ENCODE data around the gene CRIP2. TPM values are rescaled to one million over a fixed set of nuclear protein-coding genes. Genes with fewer than 3 reads are reported as not detected.

CRIP2 gene
- total and polyA plus RNA-seq, 2 experiments from 2014 or later: 3.4 to 9.6 TPM

DNA sequence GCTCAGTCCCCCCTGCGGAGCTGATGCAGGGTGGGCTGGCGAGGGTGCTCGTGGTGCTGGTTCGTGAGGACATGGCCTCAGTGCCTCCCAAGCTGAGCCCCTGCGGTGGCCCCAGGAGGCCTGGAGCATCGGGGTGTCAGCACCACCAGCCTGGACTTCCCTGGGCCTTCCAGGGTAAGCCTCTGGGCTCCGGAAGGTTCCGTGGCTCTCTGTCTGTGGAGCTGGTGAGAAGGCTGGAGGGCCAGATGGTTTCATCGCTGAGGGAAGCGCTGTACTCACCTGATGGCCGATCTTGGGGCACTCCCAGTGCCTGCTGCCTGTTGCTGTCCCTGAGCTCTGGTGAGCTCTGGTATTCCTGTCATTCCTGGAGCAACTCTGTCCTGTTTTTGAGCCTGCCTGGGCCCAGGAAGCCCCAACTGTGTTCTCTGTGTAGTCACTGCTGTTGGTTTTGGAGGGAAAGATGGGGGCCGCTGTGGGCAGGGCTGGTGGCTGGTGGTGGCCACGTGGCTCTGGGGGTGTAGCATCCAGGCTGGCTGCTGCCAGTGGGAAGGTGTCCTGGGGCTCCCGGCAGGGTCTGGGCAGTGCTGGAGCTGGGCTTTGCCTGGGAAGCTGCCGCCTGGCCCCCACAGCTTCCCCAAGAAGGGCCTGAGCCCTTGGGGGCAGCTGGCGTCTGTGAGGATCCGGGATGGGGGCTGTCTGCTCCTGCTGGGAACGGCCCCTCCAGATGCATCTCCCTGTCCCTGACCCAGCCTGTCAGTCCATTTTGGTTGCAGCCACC lies 36.7 kb upstream of the CRIP2 start:
- peaks cover under 1% of the 10 kb centered on the region for H3K27me3 Mint-ChIP-seq (ENCODE audit: insufficient read depth, low read depth, poor library complexity)
- H3K4me1 Mint-ChIP-seq: peaks cover 15% of the 10 kb centered on the region
- peaks cover 36% of the 10 kb centered on the region for H4K20me1 ChIP-seq (replicated peaks; ENCODE audit: insufficient read depth)
- H3K27me3 ChIP-seq (ENCODE audit: insufficient read depth): no peaks in the 10 kb centered on the region
- no peaks in the 10 kb centered on the region for H3K4me1 ChIP-seq (ENCODE audit: insufficient read depth)
- H3K36me3 ChIP-seq (ENCODE audit: insufficient read depth): no peaks in the 10 kb centered on the region
- no peak overlapping the region for H3K4me3 ChIP-seq
- H2AFZ ChIP-seq: no peak overlapping the region
- no peak overlapping the region for H3K4me3 Mint-ChIP-seq
- ATAC-seq (no peak), DNase-seq (ENCODE audit: low spot score) (no peak)
- peaks cover 18% of the 10 kb centered on the region for H3K36me3 Mint-ChIP-seq (ENCODE audit: low read depth)
- H3K9me2 ChIP-seq (ENCODE audit: insufficient read depth): no peaks in the 10 kb centered on the region
- H3K9me3 Mint-ChIP-seq: no peaks in the 10 kb centered on the region
- no peak overlapping the region for H3K27ac ChIP-seq (ENCODE audit: low read depth)
- H3K27ac Mint-ChIP-seq: no peak overlapping the region
- peaks cover 53% of the 10 kb centered on the region for H3K79me2 ChIP-seq (replicated peaks; ENCODE audit: insufficient read depth)
- H3F3A ChIP-seq (replicated peaks; ENCODE audit: low read depth): no peaks in the 10 kb centered on the region
- TF ChIP-seq EZH2 (IDR thresholded peaks at IDR 0.05; ENCODE audit: low read depth, unreplicated experiment) (no peak), STAT1 (IDR thresholded peaks at IDR 0.05; ENCODE audit: unreplicated experiment) (no peak), ZNF331 (CRISPR knock-in tag; IDR thresholded peaks at IDR 0.05; ENCODE audit: low read depth) (no peak), JUNB (IDR thresholded peaks at IDR 0.05; ENCODE audit: unreplicated experiment) (no peak), POLR2AphosphoS5 (IDR thresholded peaks at IDR 0.05; ENCODE audit: low read depth) (no peak; the same call in 1 of the 2 replicates), ZNF114 (CRISPR knock-in tag; IDR thresholded peaks at IDR 0.05) (no peak), CTCF (conservative IDR thresholded peaks at IDR 0.05; ENCODE audit: low read depth in 2 of 2) (no peak), CREB1 (CRISPR knock-in tag; IDR thresholded peaks at IDR 0.05; ENCODE audit: low read depth) (no peak)
- TF ChIP-seq, protein P1, sequence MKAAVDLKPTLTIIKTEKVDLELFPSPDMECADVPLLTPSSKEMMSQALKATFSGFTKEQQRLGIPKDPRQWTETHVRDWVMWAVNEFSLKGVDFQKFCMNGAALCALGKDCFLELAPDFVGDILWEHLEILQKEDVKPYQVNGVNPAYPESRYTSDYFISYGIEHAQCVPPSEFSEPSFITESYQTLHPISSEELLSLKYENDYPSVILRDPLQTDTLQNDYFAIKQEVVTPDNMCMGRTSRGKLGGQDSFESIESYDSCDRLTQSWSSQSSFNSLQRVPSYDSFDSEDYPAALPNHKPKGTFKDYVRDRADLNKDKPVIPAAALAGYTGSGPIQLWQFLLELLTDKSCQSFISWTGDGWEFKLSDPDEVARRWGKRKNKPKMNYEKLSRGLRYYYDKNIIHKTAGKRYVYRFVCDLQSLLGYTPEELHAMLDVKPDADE (IDR thresholded peaks at IDR 0.05): no peak
- TF ChIP-seq, protein P2, sequence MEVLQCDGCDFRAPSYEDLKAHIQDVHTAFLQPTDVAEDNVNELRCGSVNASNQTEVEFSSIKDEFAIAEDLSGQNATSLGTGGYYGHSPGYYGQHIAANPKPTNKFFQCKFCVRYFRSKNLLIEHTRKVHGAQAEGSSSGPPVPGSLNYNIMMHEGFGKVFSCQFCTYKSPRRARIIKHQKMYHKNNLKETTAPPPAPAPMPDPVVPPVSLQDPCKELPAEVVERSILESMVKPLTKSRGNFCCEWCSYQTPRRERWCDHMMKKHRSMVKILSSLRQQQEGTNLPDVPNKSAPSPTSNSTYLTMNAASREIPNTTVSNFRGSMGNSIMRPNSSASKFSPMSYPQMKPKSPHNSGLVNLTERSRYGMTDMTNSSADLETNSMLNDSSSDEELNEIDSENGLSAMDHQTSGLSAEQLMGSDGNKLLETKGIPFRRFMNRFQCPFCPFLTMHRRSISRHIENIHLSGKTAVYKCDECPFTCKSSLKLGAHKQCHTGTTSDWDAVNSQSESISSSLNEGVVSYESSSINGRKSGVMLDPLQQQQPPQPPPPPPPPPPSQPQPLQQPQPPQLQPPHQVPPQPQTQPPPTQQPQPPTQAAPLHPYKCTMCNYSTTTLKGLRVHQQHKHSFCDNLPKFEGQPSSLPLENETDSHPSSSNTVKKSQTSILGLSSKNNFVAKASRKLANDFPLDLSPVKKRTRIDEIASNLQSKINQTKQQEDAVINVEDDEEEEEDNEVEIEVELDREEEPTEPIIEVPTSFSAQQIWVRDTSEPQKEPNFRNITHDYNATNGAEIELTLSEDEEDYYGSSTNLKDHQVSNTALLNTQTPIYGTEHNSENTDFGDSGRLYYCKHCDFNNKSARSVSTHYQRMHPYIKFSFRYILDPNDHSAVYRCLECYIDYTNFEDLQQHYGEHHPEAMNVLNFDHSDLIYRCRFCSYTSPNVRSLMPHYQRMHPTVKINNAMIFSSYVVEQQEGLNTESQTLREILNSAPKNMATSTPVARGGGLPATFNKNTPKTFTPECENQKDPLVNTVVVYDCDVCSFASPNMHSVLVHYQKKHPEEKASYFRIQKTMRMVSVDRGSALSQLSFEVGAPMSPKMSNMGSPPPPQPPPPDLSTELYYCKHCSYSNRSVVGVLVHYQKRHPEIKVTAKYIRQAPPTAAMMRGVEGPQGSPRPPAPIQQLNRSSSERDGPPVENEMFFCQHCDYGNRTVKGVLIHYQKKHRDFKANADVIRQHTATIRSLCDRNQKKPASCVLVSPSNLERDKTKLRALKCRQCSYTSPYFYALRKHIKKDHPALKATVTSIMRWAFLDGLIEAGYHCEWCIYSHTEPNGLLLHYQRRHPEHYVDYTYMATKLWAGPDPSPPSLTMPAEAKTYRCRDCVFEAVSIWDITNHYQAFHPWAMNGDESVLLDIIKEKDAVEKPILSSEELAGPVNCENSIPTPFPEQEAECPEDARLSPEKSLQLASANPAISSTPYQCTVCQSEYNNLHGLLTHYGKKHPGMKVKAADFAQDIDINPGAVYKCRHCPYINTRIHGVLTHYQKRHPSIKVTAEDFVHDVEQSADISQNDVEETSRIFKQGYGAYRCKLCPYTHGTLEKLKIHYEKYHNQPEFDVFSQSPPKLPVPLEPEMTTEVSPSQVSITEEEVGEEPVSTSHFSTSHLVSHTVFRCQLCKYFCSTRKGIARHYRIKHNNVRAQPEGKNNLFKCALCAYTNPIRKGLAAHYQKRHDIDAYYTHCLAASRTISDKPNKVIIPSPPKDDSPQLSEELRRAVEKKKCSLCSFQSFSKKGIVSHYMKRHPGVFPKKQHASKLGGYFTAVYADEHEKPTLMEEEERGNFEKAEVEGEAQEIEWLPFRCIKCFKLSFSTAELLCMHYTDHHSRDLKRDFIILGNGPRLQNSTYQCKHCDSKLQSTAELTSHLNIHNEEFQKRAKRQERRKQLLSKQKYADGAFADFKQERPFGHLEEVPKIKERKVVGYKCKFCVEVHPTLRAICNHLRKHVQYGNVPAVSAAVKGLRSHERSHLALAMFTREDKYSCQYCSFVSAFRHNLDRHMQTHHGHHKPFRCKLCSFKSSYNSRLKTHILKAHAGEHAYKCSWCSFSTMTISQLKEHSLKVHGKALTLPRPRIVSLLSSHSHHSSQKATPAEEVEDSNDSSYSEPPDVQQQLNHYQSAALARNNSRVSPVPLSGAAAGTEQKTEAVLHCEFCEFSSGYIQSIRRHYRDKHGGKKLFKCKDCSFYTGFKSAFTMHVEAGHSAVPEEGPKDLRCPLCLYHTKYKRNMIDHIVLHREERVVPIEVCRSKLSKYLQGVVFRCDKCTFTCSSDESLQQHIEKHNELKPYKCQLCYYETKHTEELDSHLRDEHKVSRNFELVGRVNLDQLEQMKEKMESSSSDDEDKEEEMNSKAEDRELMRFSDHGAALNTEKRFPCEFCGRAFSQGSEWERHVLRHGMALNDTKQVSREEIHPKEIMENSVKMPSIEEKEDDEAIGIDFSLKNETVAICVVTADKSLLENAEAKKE (CRISPR knock-in tag; IDR thresholded peaks at IDR 0.05): no peak
- H3K4me2 ChIP-seq: no peak overlapping the region

All from GM23338 (cell line).